ENCODE results near the gene IDNK.
"Not testable (repeated sequence)": the region's sequence is repeated elsewhere in the genome, so short reads cannot be mapped to it uniquely, and the experiment has no call there.

The IDNK gene

GRCh38 chr9:83622939-83623678, at the start of gene IDNK:
Gene IDNK (plus strand): TSS chr9:83623143. CDS start chr9:83623172, 29 bp downstream.
- DNase-seq = peak in 12 of 14 donors; percentile 50 to 85 (median 72)

- no peak for DNase-seq
Measured at GRCh38 chr9:83574482-83574881, 48.5 kb upstream of the IDNK start.

GRCh38 chr9:83582029-83582428, 40.9 kb upstream of the IDNK start:
- no peak for DNase-seq

GRCh38 chr9:83583151-83584014, 39.6 kb upstream of the IDNK start:
- no peak for DNase-seq

GRCh38 chr9:83584995-83585394, 37.9 kb upstream of the IDNK start:
- no peak for DNase-seq

GRCh38 chr9:83588256-83588655, 34.7 kb upstream of the IDNK start:
- DNase-seq = no peak

- peak in 5 of 14 donors; percentile 2 to 16 (median 7) for DNase-seq
Measured at GRCh38 chr9:83596899-83597504, 25.9 kb upstream of the IDNK start.

GRCh38 chr9:83598487-83598886, 24.5 kb upstream of the IDNK start:
- DNase-seq = no peak

- DNase-seq = no peak
Measured at GRCh38 chr9:83599071-83599470, 23.9 kb upstream of the IDNK start.

- DNase-seq = no peak
Measured at GRCh38 chr9:83601463-83601862, 21.5 kb upstream of the IDNK start.

GRCh38 chr9:83607620-83608019, 15.3 kb upstream of the IDNK start:
- DNase-seq = not testable (repeated sequence)

- not testable (repeated sequence) for DNase-seq
Measured at GRCh38 chr9:83613298-83613697, 9.6 kb upstream of the IDNK start.

- DNase-seq = no peak
Measured at GRCh38 chr9:83617299-83617698, 5.6 kb upstream of the IDNK start.

GRCh38 chr9:83620841-83621636, 1.9 kb upstream of the IDNK start:
- peak in 6 of 14 donors; percentile 8 to 39 (median 19) for DNase-seq

GRCh38 chr9:83622433-83622938, 457 bp upstream of the IDNK start:
- no peak for DNase-seq

- peak in 1 of 14 donors; percentile 50 for DNase-seq
Measured at GRCh38 chr9:83623679-83624076, 735 bp downstream of the IDNK start.

GRCh38 chr9:83625178-83625577, 2.2 kb downstream of the IDNK start:
- DNase-seq = no peak

- no peak for DNase-seq
Measured at GRCh38 chr9:83628540-83628939, 5.6 kb downstream of the IDNK start.

- no peak for DNase-seq
Measured at GRCh38 chr9:83629433-83630104, 6.6 kb downstream of the IDNK start.

GRCh38 chr9:83630938-83631457, 8.1 kb downstream of the IDNK start:
- DNase-seq = no peak

- DNase-seq = no peak
Measured at GRCh38 chr9:83633255-83633654, 10.3 kb downstream of the IDNK start.

Data from C1 segment of cervical spinal cord (tissue), 14 donors.